ENCODE data around the gene ARHGAP24.

The ARHGAP24 gene

DNA sequence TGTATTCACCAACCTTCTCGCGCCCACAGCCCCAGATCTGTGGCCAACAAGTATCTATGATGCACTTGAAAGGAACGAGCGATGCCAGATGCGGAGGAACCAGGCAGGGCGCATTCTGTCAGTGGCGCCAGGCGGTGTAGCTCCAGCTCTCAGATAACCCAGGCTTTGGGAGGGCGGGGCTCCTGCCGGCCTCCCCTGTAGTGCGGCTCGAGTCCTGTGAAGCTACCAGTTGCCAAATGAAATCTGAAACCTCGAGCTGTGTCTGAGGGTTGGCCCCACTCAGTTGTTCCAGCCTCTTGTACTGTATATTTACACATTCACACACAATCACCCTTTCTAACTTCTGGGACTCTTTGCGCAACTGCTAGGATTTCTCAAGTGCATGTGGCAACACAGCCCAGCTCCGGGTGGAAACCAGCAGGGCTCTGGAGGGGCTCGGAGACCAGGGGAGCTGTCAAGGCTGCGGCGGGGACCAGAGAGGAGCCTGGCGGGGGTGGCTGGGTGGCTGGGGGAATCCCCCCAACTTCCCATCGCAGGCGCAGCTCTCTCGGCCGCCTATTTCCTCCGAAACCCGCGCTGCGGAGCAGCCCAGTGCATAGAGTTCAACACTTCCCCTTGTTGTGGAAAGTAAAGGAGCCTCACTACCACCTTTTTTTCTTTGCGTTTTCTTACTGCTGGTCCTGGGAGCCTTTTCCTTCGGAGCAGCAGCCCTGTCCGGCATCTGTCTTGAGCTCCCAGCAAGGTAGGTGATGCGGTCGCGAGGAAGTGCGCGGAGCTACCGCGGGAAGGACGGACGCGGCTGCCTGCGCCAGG is at the start of gene ARHGAP24:
ARHGAP24 (plus strand) TSS at position 333 of the 813 bp plus-strand sequence.
- peak within 1 kb of the TSS; percentile 59 for H3K4me3 ChIP-seq (ENCODE audit: low read depth, low read length)
- TF ChIP-seq, protein P1, sequence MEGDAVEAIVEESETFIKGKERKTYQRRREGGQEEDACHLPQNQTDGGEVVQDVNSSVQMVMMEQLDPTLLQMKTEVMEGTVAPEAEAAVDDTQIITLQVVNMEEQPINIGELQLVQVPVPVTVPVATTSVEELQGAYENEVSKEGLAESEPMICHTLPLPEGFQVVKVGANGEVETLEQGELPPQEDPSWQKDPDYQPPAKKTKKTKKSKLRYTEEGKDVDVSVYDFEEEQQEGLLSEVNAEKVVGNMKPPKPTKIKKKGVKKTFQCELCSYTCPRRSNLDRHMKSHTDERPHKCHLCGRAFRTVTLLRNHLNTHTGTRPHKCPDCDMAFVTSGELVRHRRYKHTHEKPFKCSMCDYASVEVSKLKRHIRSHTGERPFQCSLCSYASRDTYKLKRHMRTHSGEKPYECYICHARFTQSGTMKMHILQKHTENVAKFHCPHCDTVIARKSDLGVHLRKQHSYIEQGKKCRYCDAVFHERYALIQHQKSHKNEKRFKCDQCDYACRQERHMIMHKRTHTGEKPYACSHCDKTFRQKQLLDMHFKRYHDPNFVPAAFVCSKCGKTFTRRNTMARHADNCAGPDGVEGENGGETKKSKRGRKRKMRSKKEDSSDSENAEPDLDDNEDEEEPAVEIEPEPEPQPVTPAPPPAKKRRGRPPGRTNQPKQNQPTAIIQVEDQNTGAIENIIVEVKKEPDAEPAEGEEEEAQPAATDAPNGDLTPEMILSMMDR (IDR thresholded peaks at IDR 0.05; ENCODE audit: low read depth, low read length): no peak
- in situ Hi-C loops (cut with HindIII; ENCODE audit: low sequenced_read_pairs): no loop called here
- peak; percentile 96 for DNase-seq (ENCODE audit: low read depth, low spot score)

DNA sequence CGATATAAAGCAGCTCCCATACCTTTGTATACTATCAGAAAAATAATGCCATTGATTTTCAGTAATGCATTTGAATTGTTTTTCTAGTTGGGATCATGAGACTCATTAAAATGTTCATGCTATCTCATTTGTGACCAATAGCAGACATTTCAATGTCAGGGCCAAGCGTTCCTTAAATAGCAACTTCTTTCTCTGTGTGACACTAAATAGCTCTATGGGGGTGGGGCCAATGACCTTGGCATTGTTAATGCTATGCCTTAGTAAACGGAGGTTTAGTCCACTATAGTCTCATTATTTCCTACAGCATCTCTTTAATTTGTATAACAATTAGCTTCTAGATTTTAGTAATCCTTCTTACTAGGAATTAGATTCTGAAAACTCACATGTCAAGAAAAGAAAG is 48.6 kb upstream of the ARHGAP24 start:
- in situ Hi-C loops (cut with HindIII; ENCODE audit: low sequenced_read_pairs): no loop called here
- DNase-seq (ENCODE audit: low read depth, low spot score): no peak
- no peak overlapping the region for H3K4me3 ChIP-seq (ENCODE audit: low read depth, low read length)
- TF ChIP-seq, protein P1 (IDR thresholded peaks at IDR 0.05; ENCODE audit: low read depth, low read length): no peak

DNA sequence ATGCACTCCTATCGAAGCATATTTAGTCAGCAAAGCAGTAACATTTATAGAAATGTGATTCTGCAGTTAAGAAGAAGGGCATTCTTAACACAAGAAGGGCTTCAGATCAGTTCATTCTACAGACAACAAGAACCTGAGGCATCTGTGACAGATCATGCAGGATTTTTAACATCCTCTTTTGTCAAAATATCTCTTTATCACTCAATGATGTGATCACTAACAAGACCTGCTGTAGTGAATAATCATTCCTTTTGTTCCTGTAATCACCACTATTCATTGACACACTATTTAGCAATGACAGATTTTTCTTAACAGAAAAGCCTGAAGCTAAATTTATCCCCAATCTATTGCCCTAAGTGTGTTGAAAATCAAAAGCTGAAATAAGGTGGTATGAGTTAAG is 47.8 kb upstream of the ARHGAP24 start:
- no peak overlapping the region for H3K4me3 ChIP-seq (ENCODE audit: low read depth, low read length)
- DNase-seq (ENCODE audit: low read depth, low spot score): no peak
- TF ChIP-seq, protein P1 (IDR thresholded peaks at IDR 0.05; ENCODE audit: low read depth, low read length): no peak
- in situ Hi-C loops (cut with HindIII; ENCODE audit: low sequenced_read_pairs): no loop called here

DNA sequence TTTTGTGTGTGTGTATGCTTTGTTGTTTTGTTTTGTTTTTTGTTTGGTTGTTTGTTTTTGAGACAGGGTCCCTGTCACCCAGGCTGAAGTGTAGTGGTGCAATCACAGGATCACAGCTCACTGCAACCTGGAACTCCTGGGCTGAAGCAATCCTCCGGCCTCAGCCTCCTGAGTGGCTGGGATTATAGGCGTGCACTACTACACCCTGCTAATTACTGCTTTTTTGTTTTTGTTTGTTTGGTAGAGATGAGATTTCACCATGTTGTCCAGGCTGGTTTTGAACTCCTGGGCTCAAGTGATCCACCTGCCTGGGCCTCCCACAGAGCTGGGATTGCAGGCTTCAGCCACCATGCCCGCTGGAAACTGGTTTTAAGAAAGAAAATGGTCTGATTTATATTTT is 44.7 kb upstream of the ARHGAP24 start:
- H3K4me3 ChIP-seq (ENCODE audit: low read depth, low read length): no peak overlapping the region
- TF ChIP-seq, protein P1 (IDR thresholded peaks at IDR 0.05; ENCODE audit: low read depth, low read length): no peak
- in situ Hi-C loops (cut with HindIII; ENCODE audit: low sequenced_read_pairs): no loop called here
- DNase-seq (ENCODE audit: low read depth, low spot score): no peak

DNA sequence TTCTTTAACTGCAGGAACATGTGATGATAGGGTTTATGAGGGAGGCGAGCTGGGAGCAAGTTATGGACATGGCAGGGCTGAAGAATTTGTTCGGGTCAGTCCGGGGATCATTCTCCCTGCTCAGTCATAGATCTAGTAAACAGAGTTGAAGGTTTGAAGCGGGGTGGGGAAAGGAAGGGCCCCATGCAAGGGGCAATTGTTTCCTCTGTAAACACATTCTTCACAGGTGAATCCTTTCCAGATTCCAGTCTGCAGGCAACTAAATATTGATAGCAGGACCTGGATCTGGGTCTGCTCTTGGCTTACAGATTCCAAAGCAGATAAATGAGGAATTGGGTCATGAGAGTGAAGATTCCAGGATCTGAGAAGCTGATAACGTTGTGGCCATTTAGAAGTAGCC is 44.3 kb upstream of the ARHGAP24 start:
- in situ Hi-C loops (cut with HindIII; ENCODE audit: low sequenced_read_pairs): no loop called here
- H3K4me3 ChIP-seq (ENCODE audit: low read depth, low read length): no peak overlapping the region
- TF ChIP-seq, protein P1 (IDR thresholded peaks at IDR 0.05; ENCODE audit: low read depth, low read length): no peak
- DNase-seq (ENCODE audit: low read depth, low spot score): no peak

DNA sequence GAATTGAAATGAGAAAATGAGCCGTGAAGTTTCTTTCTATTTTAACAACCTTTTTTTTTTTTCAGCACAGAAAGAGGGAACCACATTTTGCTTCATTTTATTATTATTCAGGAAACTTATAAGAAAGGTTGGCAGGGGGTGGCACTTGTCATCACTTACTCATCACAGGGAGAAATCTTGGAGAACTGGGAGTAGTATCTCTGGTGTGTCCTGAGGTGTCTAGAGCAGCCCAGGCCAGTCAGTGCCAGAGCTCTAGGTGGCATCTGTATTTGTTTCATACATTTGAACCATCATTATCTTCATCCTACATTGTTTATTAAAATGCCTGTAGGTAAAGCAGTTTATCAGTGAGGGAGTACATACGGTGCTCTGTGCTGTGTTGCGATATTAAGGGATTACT is 43.8 kb upstream of the ARHGAP24 start:
- DNase-seq (ENCODE audit: low read depth, low spot score): no peak
- in situ Hi-C loops (cut with HindIII; ENCODE audit: low sequenced_read_pairs): no loop called here
- TF ChIP-seq, protein P1 (IDR thresholded peaks at IDR 0.05; ENCODE audit: low read depth, low read length): no peak
- H3K4me3 ChIP-seq (ENCODE audit: low read depth, low read length): no peak overlapping the region

All from astrocyte of the spinal cord (primary cell).